Measurements from ENCODE around the gene MACF1.
"Not testable (repeated sequence)": the region's sequence is repeated elsewhere in the genome, so short reads cannot be mapped to it uniquely, and the experiment has no call there.

The MACF1 gene

GRCh38 chr1:39182804-39183203 is 21.7 kb upstream of the MACF1 start:
- FAIRE-seq = no peak

GRCh38 chr1:39183503-39184353 is 20.8 kb upstream of the MACF1 start:
- FAIRE-seq = no peak

- FAIRE-seq = no peak
These were observed 20.1 kb upstream of the MACF1 start for GRCh38 chr1:39184354-39184818.

- FAIRE-seq = no peak
These were observed 17.0 kb upstream of the MACF1 start for GRCh38 chr1:39187275-39188046.

- FAIRE-seq = no peak
These were observed 14.9 kb upstream of the MACF1 start for GRCh38 chr1:39189592-39190041.

- FAIRE-seq = no peak
These were observed 14.4 kb upstream of the MACF1 start for GRCh38 chr1:39190096-39190495.

- no peak for FAIRE-seq
These were observed 10.0 kb upstream of the MACF1 start for GRCh38 chr1:39194398-39195051.

GRCh38 chr1:39195166-39196111 is 9.1 kb upstream of the MACF1 start:
- no peak for FAIRE-seq

- FAIRE-seq = no peak
These were observed 8.0 kb upstream of the MACF1 start for GRCh38 chr1:39196244-39197215.

- FAIRE-seq = no peak
These were observed 4.9 kb upstream of the MACF1 start for GRCh38 chr1:39199593-39199992.

GRCh38 chr1:39205102-39205780 is 746 bp downstream of the MACF1 start:
- no peak for FAIRE-seq

- FAIRE-seq = no peak
These were observed 1.4 kb downstream of the MACF1 start for GRCh38 chr1:39205781-39206464.

GRCh38 chr1:39208360-39208759 is 3.9 kb downstream of the MACF1 start:
- FAIRE-seq = not testable (repeated sequence)

- FAIRE-seq = no peak
These were observed 6.2 kb downstream of the MACF1 start for GRCh38 chr1:39210649-39211048.

- no peak for FAIRE-seq
These were observed 8.0 kb downstream of the MACF1 start for GRCh38 chr1:39212499-39212898.

GRCh38 chr1:39213511-39214002 is 9.1 kb downstream of the MACF1 start:
- no peak for FAIRE-seq

GRCh38 chr1:39214021-39214713 is 9.7 kb downstream of the MACF1 start:
- no peak for FAIRE-seq

GRCh38 chr1:39214714-39214997 is 10.2 kb downstream of the MACF1 start:
- no peak for FAIRE-seq
